COR-L47 (cell line): ENCODE data around the gene COL4A6.

Experiments used
- DNase-seq: peaks from one replicate; lab custom pipeline; 2025; lab: John Stamatoyannopoulos, UW

Gene COL4A6

GRCh38 chrX:108270739-108271396 lies 167.4 kb downstream of the COL4A6 start:
- DNase-seq = no peak

- no peak for DNase-seq
These were observed 167.9 kb downstream of the COL4A6 start for GRCh38 chrX:108270280-108270679.

- no peak for DNase-seq
These were observed 169.7 kb downstream of the COL4A6 start for GRCh38 chrX:108268434-108269080.

- no peak for DNase-seq
These were observed 170.7 kb downstream of the COL4A6 start for GRCh38 chrX:108267557-108267956.

- DNase-seq = no peak
These were observed 173.8 kb downstream of the COL4A6 start for GRCh38 chrX:108264376-108264775.

- no peak for DNase-seq
These were observed 176.5 kb downstream of the COL4A6 start for GRCh38 chrX:108261549-108262203.

- DNase-seq = no peak
These were observed 180.7 kb downstream of the COL4A6 start for GRCh38 chrX:108257556-108257955.

- no peak for DNase-seq
These were observed 183.6 kb downstream of the COL4A6 start for GRCh38 chrX:108254636-108255035.

- no peak for DNase-seq
These were observed 187.3 kb downstream of the COL4A6 start for GRCh38 chrX:108250654-108251579.

- DNase-seq = no peak
These were observed 191.8 kb downstream of the COL4A6 start for GRCh38 chrX:108246304-108246954.

GRCh38 chrX:108245462-108245861 lies 192.8 kb downstream of the COL4A6 start:
- no peak for DNase-seq

- no peak for DNase-seq
These were observed 202.2 kb downstream of the COL4A6 start for GRCh38 chrX:108235986-108236385.

GRCh38 chrX:108230574-108230973 lies 207.6 kb downstream of the COL4A6 start:
- no peak for DNase-seq

GRCh38 chrX:108224727-108225621 lies 213.2 kb downstream of the COL4A6 start:
- DNase-seq = peak; percentile 38

GRCh38 chrX:108224218-108224617 lies 214.0 kb downstream of the COL4A6 start:
- no peak for DNase-seq

GRCh38 chrX:108223585-108223984 lies 214.6 kb downstream of the COL4A6 start:
- DNase-seq = no peak

GRCh38 chrX:108221301-108221864 lies 216.8 kb downstream of the COL4A6 start:
- no peak for DNase-seq

- DNase-seq = no peak
These were observed 218.1 kb downstream of the COL4A6 start for GRCh38 chrX:108219949-108220601.

GRCh38 chrX:108217876-108218275 lies 220.3 kb downstream of the COL4A6 start:
- no peak for DNase-seq
